Left ventricle myocardium superior (tissue), 1 donor: ENCODE measurements around the gene CR1L. TPM values are rescaled to one million over a fixed set of nuclear protein-coding genes. Genes with fewer than 3 reads are reported as not detected.
"Not testable (repeated sequence)": the region's sequence is repeated elsewhere in the genome, so short reads cannot be mapped to it uniquely, and the experiment has no call there.

Experiments
- ATAC-seq: fragments of 200-7000 bp; cut with Tn5 transposase; one replicate; pipeline ENCODE4 v1.9.1; 2020; ENCODE audit warnings: mild to moderate bottlenecking, moderate library complexity
- DNase-seq: peaks from one replicate; pipeline ENCODE4 v3.0.0-alpha.2; 2020
- intact Hi-C: fragments of 100-400 bp; cut with micrococcal nuclease; formaldehyde crosslinking; loops from one replicate; pipeline ENCODE4 v1.11.0; 2022
- long read RNA-seq: library from polyadenylated mRNA; unstranded; transcript quantifications from one replicate; pipeline ENCODE4 v2.0.0, GENCODE V29; 2021
- total RNA-seq: library from RNA; stranded (reverse); fragmentation: NEBNext Ultra II Directional; extraction: Animal tissue kit (Norgen Biotek cat#: 25700); gene quantifications from one replicate; pipeline ENCODE4 v1.2.1, GENCODE V29; 2021
- donor health status: DM: no; HTN: yes; CAD: no; lungs with severe emphysema.

Gene CR1L
- not detected for total RNA-seq
- long read RNA-seq, result 0 reads

- ATAC-seq (peak; percentile 100), DNase-seq (peak; percentile 88)
- intact Hi-C loops, result no loop called here
Observed at GRCh38 chr1:207644852-207645634, at the start of gene CR1L. CR1L (plus strand) TSS chr1:207645133; CDS start chr1:207645234, 101 bp downstream.

GRCh38 chr1:207603777-207604176 is 41.2 kb upstream of the CR1L start:
- ATAC-seq (no peak), DNase-seq (no peak)
- intact Hi-C loops, result no loop called here

GRCh38 chr1:207605444-207606361 is 39.2 kb upstream of the CR1L start:
- ATAC-seq (no peak), DNase-seq (no peak)
- intact Hi-C loops, result no loop called here

GRCh38 chr1:207606362-207606755 is 38.6 kb upstream of the CR1L start:
- no peak for ATAC-seq
- intact Hi-C loops, result no loop called here
- no peak for DNase-seq

GRCh38 chr1:207612762-207613161 is 32.2 kb upstream of the CR1L start:
- intact Hi-C loops, result no loop called here
- DNase-seq, result no peak
- ATAC-seq, result no peak

- DNase-seq (no peak), ATAC-seq (peak; percentile 73)
- intact Hi-C loops, result no loop called here
Observed at GRCh38 chr1:207619871-207620542, 24.9 kb upstream of the CR1L start.

- intact Hi-C loops, result no loop called here
- DNase-seq, result no peak
- ATAC-seq, result no peak
Observed at GRCh38 chr1:207620543-207620893, 24.4 kb upstream of the CR1L start.

GRCh38 chr1:207625504-207626071 is 19.3 kb upstream of the CR1L start:
- intact Hi-C loops, DNase-seq, ATAC-seq: not testable (repeated sequence)

GRCh38 chr1:207626972-207627337 is 18.0 kb upstream of the CR1L start:
- intact Hi-C loops, result no loop called here
- no peak for ATAC-seq

GRCh38 chr1:207627496-207627895 is 17.4 kb upstream of the CR1L start:
- ATAC-seq, result no peak
- DNase-seq, result no peak
- intact Hi-C loops, result no loop called here

More at GRCh38 chr1:207626972-207627337, 18.0 kb upstream of the CR1L start:
- no peak for DNase-seq

GRCh38 chr1:207628776-207629175 is 16.2 kb upstream of the CR1L start:
- ATAC-seq, result no peak
- intact Hi-C loops, result no loop called here
- DNase-seq, result no peak

GRCh38 chr1:207631137-207631536 is 13.8 kb upstream of the CR1L start:
- ATAC-seq, result no peak
- no peak for DNase-seq
- intact Hi-C loops, result no loop called here

GRCh38 chr1:207633226-207633625 is 11.7 kb upstream of the CR1L start:
- intact Hi-C loops, result no loop called here
- ATAC-seq, result no peak
- DNase-seq, result no peak

- intact Hi-C loops, result not testable (repeated sequence)
Observed at GRCh38 chr1:207633699-207634289, 11.1 kb upstream of the CR1L start.

GRCh38 chr1:207634293-207634692 is 10.6 kb upstream of the CR1L start:
- DNase-seq, intact Hi-C loops, ATAC-seq: not testable (repeated sequence)

More at GRCh38 chr1:207633699-207634289, 11.1 kb upstream of the CR1L start:
- not testable (repeated sequence) for ATAC-seq, DNase-seq

- intact Hi-C loops, ATAC-seq, DNase-seq: not testable (repeated sequence)
Observed at GRCh38 chr1:207635569-207636186, 9.3 kb upstream of the CR1L start.

- DNase-seq, ATAC-seq: not testable (repeated sequence)
Observed at GRCh38 chr1:207638487-207639145, 6.3 kb upstream of the CR1L start.

GRCh38 chr1:207639362-207639761 is 5.6 kb upstream of the CR1L start:
- intact Hi-C loops, DNase-seq, ATAC-seq: not testable (repeated sequence)

More at GRCh38 chr1:207638487-207639145, 6.3 kb upstream of the CR1L start:
- intact Hi-C loops, result not testable (repeated sequence)
